ENCODE results near the gene UQCR10.

Gene UQCR10

GRCh38 chr22:29765905-29766631 lies 1.1 kb upstream of the UQCR10 start:
- Mint-ChIP-seq H3K4me3 (peak overlapping the region; percentile 98), H3K27ac (peak overlapping the region; percentile 96), H3K27me3 (no peaks in the 10 kb centered on the region), H3K36me3 (ENCODE audit: low read depth) (peaks cover 38% of the 10 kb centered on the region), H3K4me1 (ENCODE audit: low read depth) (peaks cover 36% of the 10 kb centered on the region), H3K9me3 (no peaks in the 10 kb centered on the region)
- intact Hi-C loops (cut with micrococcal nuclease), result loop anchor here (5.0 to 10.0 kb wide), 2 partner anchors 59 to 76 kb away; no protein-coding TSS in a partner anchor

GRCh38 chr22:29766632-29767170 lies 468 bp upstream of the UQCR10 start, which contains the start of gene ZMAT5:
Gene ZMAT5, minus strand, starts transcription at chr22:29767007. Its CDS starts 18,463 bp downstream, at chr22:29748544.
- Mint-ChIP-seq H3K9me3 (no peaks in the 10 kb centered on the region), H3K4me3 (peak within 1 kb of the TSS; percentile 98), H3K4me1 (ENCODE audit: low read depth) (peaks cover 36% of the 10 kb centered on the region), H3K27ac (peak within 1 kb of the TSS; percentile 96), H3K27me3 (no peaks in the 10 kb centered on the region), H3K36me3 (ENCODE audit: low read depth) (peaks cover 39% of the 10 kb centered on the region)
- intact Hi-C loops (cut with micrococcal nuclease), result loop anchor here (5.0 to 10.0 kb wide), 2 partner anchors 58 to 76 kb away; no protein-coding TSS in a partner anchor

DNA sequence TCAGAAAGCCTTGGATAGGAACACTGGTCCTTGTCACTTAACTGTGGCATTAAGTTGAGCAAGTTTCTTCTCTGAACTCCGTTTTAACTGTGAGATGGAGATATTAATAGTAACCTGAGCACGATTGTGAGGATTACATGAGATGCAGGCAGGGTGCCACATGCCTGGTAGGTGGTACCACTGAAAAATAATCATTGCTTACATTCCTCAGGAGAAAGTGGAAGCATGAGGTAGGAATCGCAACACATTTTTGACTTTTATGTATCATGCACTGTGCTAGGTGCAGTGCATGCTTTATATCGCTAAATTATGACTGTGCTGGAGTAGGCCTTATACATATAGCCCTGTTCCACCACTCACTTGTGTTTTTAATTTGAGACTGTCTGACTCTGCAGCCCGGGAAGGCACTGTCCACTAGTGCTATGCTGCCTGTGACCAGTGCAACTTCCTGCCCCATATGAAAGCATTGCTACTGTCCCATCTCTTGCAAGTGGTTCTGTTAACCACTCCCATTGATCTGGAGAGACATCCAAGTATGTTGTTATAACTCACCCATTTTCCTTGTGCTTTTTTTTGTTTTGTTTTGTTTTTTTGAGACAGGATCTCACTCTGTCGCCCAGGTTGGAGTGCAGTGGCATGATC lies 1.0 kb downstream of the UQCR10 start:
- peaks cover 45% of the 10 kb centered on the region for H3K36me3 Mint-ChIP-seq (ENCODE audit: low read depth)
- intact Hi-C loops (cut with micrococcal nuclease), result loop anchor here (5.0 to 10.0 kb wide), 2 partner anchors 57 to 74 kb away; no protein-coding TSS in a partner anchor
- peak overlapping the region; percentile 96 for H3K27ac Mint-ChIP-seq

GRCh38 chr22:29769723-29770321 lies 2.7 kb downstream of the UQCR10 start:
- no peak overlapping the region for H3K4me3 Mint-ChIP-seq
- no peak overlapping the region for H3K27ac Mint-ChIP-seq
- H3K36me3 Mint-ChIP-seq (ENCODE audit: low read depth), result peaks cover 45% of the 10 kb centered on the region
- peaks cover 27% of the 10 kb centered on the region for H3K4me1 Mint-ChIP-seq (ENCODE audit: low read depth)
- intact Hi-C loops (cut with micrococcal nuclease), result loop anchor here (5.0 to 10.0 kb wide), 3 partner anchors 55 to 232 kb away; no protein-coding TSS in a partner anchor
- no peaks in the 10 kb centered on the region for H3K27me3 Mint-ChIP-seq
- H3K9me3 Mint-ChIP-seq, result no peaks in the 10 kb centered on the region

More for the DNA sequence above, 1.0 kb downstream of the UQCR10 start:
- H3K4me1 Mint-ChIP-seq (ENCODE audit: low read depth), result peaks cover 36% of the 10 kb centered on the region
- no peaks in the 10 kb centered on the region for H3K9me3 Mint-ChIP-seq
- H3K27me3 Mint-ChIP-seq, result no peaks in the 10 kb centered on the region
- peak overlapping the region; percentile 98 for H3K4me3 Mint-ChIP-seq

- Mint-ChIP-seq H3K27ac (no peak overlapping the region), H3K9me3 (no peaks in the 10 kb centered on the region), H3K36me3 (ENCODE audit: low read depth) (peaks cover 43% of the 10 kb centered on the region), H3K27me3 (no peaks in the 10 kb centered on the region), H3K4me1 (ENCODE audit: low read depth) (peaks cover 11% of the 10 kb centered on the region), H3K4me3 (no peak overlapping the region)
- intact Hi-C loops (cut with micrococcal nuclease), result loop anchor here (5.0 kb wide), 1 partner anchor 230 kb away; no protein-coding TSS in a partner anchor
Observed at GRCh38 chr22:29772170-29772641, 5.0 kb downstream of the UQCR10 start.

GRCh38 chr22:29773233-29773632 lies 6.1 kb downstream of the UQCR10 start:
- intact Hi-C loops (cut with micrococcal nuclease), result loop anchor here (5.0 kb wide), 1 partner anchor 229 kb away; no protein-coding TSS in a partner anchor
- Mint-ChIP-seq H3K9me3 (no peaks in the 10 kb centered on the region), H3K4me1 (ENCODE audit: low read depth) (peaks cover 5% of the 10 kb centered on the region), H3K4me3 (no peak overlapping the region), H3K27me3 (no peaks in the 10 kb centered on the region), H3K36me3 (ENCODE audit: low read depth) (peaks cover 35% of the 10 kb centered on the region), H3K27ac (no peak overlapping the region)

DNA sequence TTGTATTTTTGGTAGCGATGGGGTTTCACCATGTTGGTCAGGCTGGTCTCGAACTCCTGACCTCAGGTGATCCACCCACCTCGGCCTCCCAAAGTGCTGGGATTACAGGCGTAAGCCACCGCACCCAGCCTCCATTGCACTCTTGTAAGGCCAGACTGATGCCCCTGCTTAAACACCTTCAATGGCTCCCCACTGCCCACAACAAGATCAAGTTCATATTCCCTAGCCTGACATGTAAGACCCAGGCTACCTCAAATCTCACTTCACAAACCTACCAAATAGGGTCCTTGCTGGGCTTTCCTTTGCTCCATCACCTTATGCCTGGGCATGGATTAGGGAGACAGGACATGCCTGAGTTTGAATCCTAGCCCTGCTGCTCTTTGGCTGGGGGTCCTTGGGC lies 13.1 kb downstream of the UQCR10 start:
- Mint-ChIP-seq H3K27ac (no peak overlapping the region), H3K9me3 (no peaks in the 10 kb centered on the region), H3K4me1 (ENCODE audit: low read depth) (peaks cover 9% of the 10 kb centered on the region), H3K4me3 (no peak overlapping the region), H3K27me3 (no peaks in the 10 kb centered on the region), H3K36me3 (ENCODE audit: low read depth) (no peaks in the 10 kb centered on the region)
- intact Hi-C loops (cut with micrococcal nuclease), result no loop called here

DNA sequence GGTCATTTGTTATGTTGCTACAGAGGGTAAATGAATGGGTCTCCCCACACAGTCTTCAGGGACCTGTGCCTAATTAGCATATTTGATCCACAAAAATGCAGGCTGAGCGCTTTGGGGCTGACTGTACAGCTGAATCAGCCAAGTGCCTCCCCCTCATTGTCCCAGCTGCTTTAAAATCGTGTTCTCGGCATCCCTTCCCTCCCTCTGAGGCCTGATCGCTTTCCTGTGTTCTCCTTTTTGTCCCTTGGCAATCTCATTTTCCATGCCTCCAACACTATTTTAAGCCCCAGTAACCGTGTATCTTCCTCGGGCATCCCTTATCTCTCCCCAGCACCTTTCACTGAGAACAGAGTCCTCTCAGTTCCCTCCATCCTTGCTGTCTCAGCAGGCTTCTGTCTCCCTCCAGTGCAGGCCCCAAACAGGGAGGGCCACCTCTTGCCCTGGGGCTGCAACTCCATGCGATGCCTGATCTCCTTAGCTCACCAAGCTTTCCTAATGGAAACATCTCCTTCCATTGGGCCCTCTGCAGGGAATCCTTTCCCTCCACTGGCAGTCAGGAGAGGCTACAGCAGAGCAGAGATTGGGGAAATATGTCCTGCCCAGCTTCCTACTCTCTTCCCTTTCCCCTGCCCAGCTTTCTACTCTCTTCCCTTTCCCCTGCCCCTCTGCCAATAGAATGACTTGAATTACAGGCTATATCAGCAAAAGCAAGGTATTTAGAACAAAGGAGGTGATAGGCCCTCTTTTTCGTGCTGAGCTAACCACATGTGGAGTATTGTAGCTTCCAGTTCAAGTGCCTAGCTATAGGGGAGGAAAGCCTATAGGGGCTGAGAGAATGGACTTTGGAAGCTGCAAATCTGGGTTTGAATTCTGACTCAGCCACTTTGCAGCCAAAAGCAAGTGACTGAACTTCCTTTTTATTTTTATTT lies 13.8 kb downstream of the UQCR10 start:
- Mint-ChIP-seq H3K27ac (peak overlapping the region; percentile 3), H3K4me1 (ENCODE audit: low read depth) (peaks cover 9% of the 10 kb centered on the region), H3K4me3 (no peak overlapping the region), H3K9me3 (no peaks in the 10 kb centered on the region), H3K27me3 (no peaks in the 10 kb centered on the region), H3K36me3 (ENCODE audit: low read depth) (no peaks in the 10 kb centered on the region)
- intact Hi-C loops (cut with micrococcal nuclease), result no loop called here

DNA sequence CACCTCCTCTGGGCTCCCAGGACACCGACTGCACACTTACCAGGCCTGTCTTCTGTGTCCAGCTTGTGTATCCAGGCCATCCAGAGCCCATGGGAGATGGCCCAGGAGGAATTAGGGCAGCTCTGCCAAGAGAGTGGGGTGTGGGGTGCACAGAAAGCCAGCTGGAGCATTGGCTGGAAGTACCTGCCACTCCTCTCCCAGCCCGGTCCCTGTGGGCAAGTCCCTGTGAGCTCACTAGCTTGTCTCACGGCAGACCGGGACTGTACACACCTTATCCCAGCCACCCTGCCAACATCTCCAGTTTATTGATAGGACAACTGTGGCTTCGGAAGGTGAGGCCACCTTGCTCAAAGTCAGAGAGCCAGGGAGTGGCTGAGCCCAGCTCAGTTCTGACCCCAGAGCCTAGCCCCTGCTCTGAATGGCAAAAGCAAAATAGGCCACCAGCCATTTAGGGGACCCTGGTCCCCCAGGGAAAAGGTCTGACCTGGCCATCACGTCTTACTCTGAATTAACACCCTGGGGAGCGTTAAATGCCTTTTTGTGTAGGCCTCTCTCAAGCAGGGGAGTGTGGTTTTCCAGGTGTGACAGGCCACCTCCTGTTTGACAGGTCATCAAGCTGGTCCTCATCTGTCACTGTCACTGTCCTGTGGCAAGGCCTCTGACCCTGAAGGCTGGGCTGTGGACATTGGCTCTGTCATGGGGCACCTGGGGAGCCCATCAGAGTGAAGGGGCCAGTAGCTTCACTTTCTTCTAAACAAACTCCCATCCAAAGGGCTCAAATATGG lies 15.1 kb downstream of the UQCR10 start:
- H3K4me1 Mint-ChIP-seq (ENCODE audit: low read depth), result peaks cover 9% of the 10 kb centered on the region
- no peaks in the 10 kb centered on the region for H3K27me3 Mint-ChIP-seq
- peaks cover 6% of the 10 kb centered on the region for H3K36me3 Mint-ChIP-seq (ENCODE audit: low read depth)
- no peaks in the 10 kb centered on the region for H3K9me3 Mint-ChIP-seq
- H3K4me3 Mint-ChIP-seq, result no peak overlapping the region
- intact Hi-C loops (cut with micrococcal nuclease), result no loop called here
- H3K27ac Mint-ChIP-seq, result peak overlapping the region; percentile 3

- Mint-ChIP-seq H3K36me3 (ENCODE audit: low read depth) (peaks cover 30% of the 10 kb centered on the region), H3K27ac (peak overlapping the region; percentile 11), H3K9me3 (no peaks in the 10 kb centered on the region), H3K4me3 (no peak overlapping the region), H3K27me3 (no peaks in the 10 kb centered on the region), H3K4me1 (ENCODE audit: low read depth) (peaks cover 9% of the 10 kb centered on the region)
- intact Hi-C loops (cut with micrococcal nuclease), result no loop called here
Observed at GRCh38 chr22:29784451-29785361, 17.5 kb downstream of the UQCR10 start.

- H3K4me3 Mint-ChIP-seq, result no peak overlapping the region
- intact Hi-C loops (cut with micrococcal nuclease), result no loop called here
- no peak overlapping the region for H3K27ac Mint-ChIP-seq
- peaks cover 44% of the 10 kb centered on the region for H3K36me3 Mint-ChIP-seq (ENCODE audit: low read depth)
- H3K27me3 Mint-ChIP-seq, result no peaks in the 10 kb centered on the region
- no peaks in the 10 kb centered on the region for H3K9me3 Mint-ChIP-seq
- H3K4me1 Mint-ChIP-seq (ENCODE audit: low read depth), result peaks cover 4% of the 10 kb centered on the region
Observed at GRCh38 chr22:29786031-29786430, 18.9 kb downstream of the UQCR10 start.
